OCI-LY7 (cell line): ENCODE data around the gene LRRC2. TPM values are rescaled to one million over a fixed set of nuclear protein-coding genes. Genes with fewer than 3 reads are reported as not detected.
A peak's percentile ranks its signal among the peaks of the same experiment; 100 is the strongest.

Source experiments
- BruUV-seq: library from RNA; stranded (reverse); fragments of 400-500 nt; replicated peaks from 2 replicates; lab custom pipeline; 2021; lab: Mats Ljungman, UMichigan
- CTCF ChIA-PET: fragments of 300-600 bp; sonication (Branson Sonifier 250); formaldehyde crosslinking; loops from one replicate; lab custom pipeline; 2022; ENCODE audit warnings: antibody characterized with exemption; ENCODE audit not compliant: unreplicated experiment; lab: Charles Lee
- POLR2A ChIA-PET: fragments of 300-600 bp; sonication (Branson Sonifier 250); formaldehyde crosslinking; loops from one replicate; lab custom pipeline; 2022; ENCODE audit warnings: antibody characterized with exemption; lab: Charles Lee
- DNase-seq: peaks from one replicate; pipeline ENCODE4 v3.0.0-alpha.2; 2015; ENCODE audit warnings: low spot score
- H2AFZ ChIP-seq: fragments of 200-600 bp; sonication (generic), shearing (Covaris generic); 2 replicates; pipeline ENCODE4 v1.6.1; 2014; ENCODE audit warnings: mild to moderate bottlenecking, antibody characterized with exemption, low read length, moderate library complexity
- H3K27ac ChIP-seq: fragments of 200-600 bp; sonication (generic); 2 replicates; pipeline ENCODE4 v1.5.1; 2014; ENCODE audit warnings: mixed run types, low read depth, mild to moderate bottlenecking, moderate library complexity, low read length, inconsistent platforms; ENCODE audit not compliant: poor library complexity, severe bottlenecking
- H3K36me3 ChIP-seq: fragments of 200-600 bp; sonication (generic); 2 replicates; pipeline ENCODE4 v1.6.1; 2014; ENCODE audit warnings: mild to moderate bottlenecking, antibody characterized with exemption, low read length, moderate library complexity, mixed read lengths; ENCODE audit not compliant: insufficient read depth
- H3K4me1 ChIP-seq: fragments of 200-600 bp; sonication (generic); 2 replicates; pipeline ENCODE4 v1.5.1; 2014; ENCODE audit warnings: mild to moderate bottlenecking, low read length; ENCODE audit not compliant: insufficient read depth, poor library complexity, severe bottlenecking
- H3K4me2 ChIP-seq: fragments of 200-600 bp; sonication (generic); 2 replicates; pipeline ENCODE4 v1.6.1; 2014; ENCODE audit warnings: mild to moderate bottlenecking, low read length
- H3K4me3 ChIP-seq: fragments of 200-600 bp; sonication (generic); 2 replicates; pipeline ENCODE4 v1.5.1; 2014; ENCODE audit warnings: mild to moderate bottlenecking, low read depth, low read length; ENCODE audit not compliant: poor library complexity, severe bottlenecking
- H3K79me2 ChIP-seq: fragments of 200-600 bp; sonication (generic); 2 replicates; pipeline ENCODE4 v1.6.1; 2016; ENCODE audit warnings: low read depth, mild to moderate bottlenecking, low read length, moderate library complexity, mixed read lengths; ENCODE audit not compliant: insufficient read depth
- H3K9me2 ChIP-seq: fragments of 200-600 bp; sonication (generic); 2 replicates; pipeline ENCODE4 v1.6.1; 2016; ENCODE audit warnings: mild to moderate bottlenecking, low read length, mixed read lengths; ENCODE audit not compliant: insufficient read depth
- H3K9me3 ChIP-seq: fragments of 200-600 bp; sonication (generic); 2 replicates; pipeline ENCODE4 v1.6.1; 2014; ENCODE audit warnings: mild to moderate bottlenecking, mixed run types, low read length, mixed read lengths
- H4K20me1 ChIP-seq: fragments of 200-600 bp; sonication (generic); 2 replicates; pipeline ENCODE4 v1.6.1; 2014; ENCODE audit warnings: mild to moderate bottlenecking, antibody characterized with exemption, low read length, moderate library complexity, mixed read lengths; ENCODE audit not compliant: insufficient read depth
- EZH2phosphoT487 ChIP-seq: fragments of 200-600 bp; sonication (generic); IDR thresholded peaks from 2 replicates; pipeline ENCODE4 v1.6.1; 2018; ENCODE audit warnings: low read depth, borderline replicate concordance, mild to moderate bottlenecking, mixed run types, antibody characterized with exemption, low read length, moderate library complexity, mixed read lengths
- intact Hi-C: fragments of 100-400 bp; cut with micrococcal nuclease; formaldehyde crosslinking; loops from one replicate; pipeline ENCODE4 v1.10.0; 2022; ENCODE audit not compliant: unreplicated experiment
- total RNA-seq, 2 experiments: library from RNA; depleted of rRNA in 1 of 2; stranded (reverse); fragments of >200 nt in 1 of 2; shearing (Covaris generic) in 1 of 2; gene quantifications; 2 replicates each; pipeline ENCODE4 v1.2.3, GENCODE V29; 2014 to 2022
- TF ChIP-seq, protein P1 (sequence below): fragments of 200-600 bp; sonication (generic); conservative IDR thresholded peaks from 2 replicates; pipeline ENCODE4 v1.5.1; 2014; ENCODE audit warnings: mild to moderate bottlenecking, antibody characterized with exemption, low read length, moderate library complexity, mixed read lengths

The LRRC2 gene
- total RNA-seq, 2 experiments from 2014 or later = 1.9 to 2.0 TPM

DNA sequence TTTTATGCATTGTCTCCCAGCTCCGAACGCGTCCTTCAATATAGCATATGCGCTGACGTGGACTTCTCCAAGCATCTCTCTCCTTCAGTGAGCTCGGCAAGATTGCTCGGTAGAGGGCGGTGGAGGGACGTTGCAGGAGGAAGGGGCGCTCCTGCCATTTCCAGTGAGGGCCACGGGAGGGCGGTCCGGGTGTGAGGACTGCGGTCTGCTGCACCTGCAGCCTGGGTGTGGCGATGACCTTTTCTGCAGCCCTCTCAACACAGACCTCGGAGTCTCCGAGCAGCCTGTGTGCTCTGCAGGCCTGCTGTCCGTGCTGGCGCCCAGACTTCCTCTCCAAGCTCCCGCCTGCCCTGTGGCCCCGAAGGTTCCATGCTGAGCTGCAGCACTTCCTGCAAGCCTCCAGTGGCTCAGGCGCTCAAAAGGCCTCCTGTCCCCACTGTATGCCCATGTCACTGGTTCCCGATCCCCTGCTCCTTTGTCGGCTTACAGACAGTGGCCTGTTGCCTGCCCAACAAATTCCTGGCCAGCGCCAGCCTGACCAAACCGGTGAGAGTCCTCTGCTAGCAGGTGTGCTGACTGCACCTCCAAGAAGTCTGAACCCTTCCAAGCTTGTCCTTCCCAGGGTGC, 77.3 kb downstream of the LRRC2 start:
- BruUV-seq = no TSS peak
- Histone ChIP-seq H3K9me2 (no peaks in the 10 kb centered on the region), H3K4me2 (peak overlapping the region; percentile 64), H3K27ac (peak overlapping the region; percentile 39), H3K36me3 (no peaks in the 10 kb centered on the region), H3K9me3 (no peaks in the 10 kb centered on the region; the same call in 1 of the 2 replicates), H3K79me2 (no peaks in the 10 kb centered on the region), H2AFZ (peak overlapping the region; percentile 85; the same call in 1 of the 2 replicates), H3K4me3 (no peak overlapping the region), H4K20me1 (no peaks in the 10 kb centered on the region), H3K4me1 (peaks cover 46% of the 10 kb centered on the region)
- CTCF ChIA-PET = interaction anchor here (0.6 to 2.4 kb wide), 14 partner anchors 27 to 176 kb away, joined by 3 to 36 read pairs (median 4); no protein-coding TSS in a partner anchor
- DNase-seq = peak; percentile 96
- intact Hi-C loops = loop anchor here (1.0 to 2.0 kb wide), 4 partner anchors 50 to 172 kb away; no protein-coding TSS in a partner anchor
- TF ChIP-seq, protein P1, sequence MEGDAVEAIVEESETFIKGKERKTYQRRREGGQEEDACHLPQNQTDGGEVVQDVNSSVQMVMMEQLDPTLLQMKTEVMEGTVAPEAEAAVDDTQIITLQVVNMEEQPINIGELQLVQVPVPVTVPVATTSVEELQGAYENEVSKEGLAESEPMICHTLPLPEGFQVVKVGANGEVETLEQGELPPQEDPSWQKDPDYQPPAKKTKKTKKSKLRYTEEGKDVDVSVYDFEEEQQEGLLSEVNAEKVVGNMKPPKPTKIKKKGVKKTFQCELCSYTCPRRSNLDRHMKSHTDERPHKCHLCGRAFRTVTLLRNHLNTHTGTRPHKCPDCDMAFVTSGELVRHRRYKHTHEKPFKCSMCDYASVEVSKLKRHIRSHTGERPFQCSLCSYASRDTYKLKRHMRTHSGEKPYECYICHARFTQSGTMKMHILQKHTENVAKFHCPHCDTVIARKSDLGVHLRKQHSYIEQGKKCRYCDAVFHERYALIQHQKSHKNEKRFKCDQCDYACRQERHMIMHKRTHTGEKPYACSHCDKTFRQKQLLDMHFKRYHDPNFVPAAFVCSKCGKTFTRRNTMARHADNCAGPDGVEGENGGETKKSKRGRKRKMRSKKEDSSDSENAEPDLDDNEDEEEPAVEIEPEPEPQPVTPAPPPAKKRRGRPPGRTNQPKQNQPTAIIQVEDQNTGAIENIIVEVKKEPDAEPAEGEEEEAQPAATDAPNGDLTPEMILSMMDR = peak; percentile 100
- no peak for TF ChIP-seq EZH2phosphoT487
- POLR2A ChIA-PET = interaction anchor here (0.8 to 2.7 kb wide), 17 partner anchors 10 to 145 kb away, joined by 3 to 21 read pairs (median 6); no protein-coding TSS in a partner anchor

DNA sequence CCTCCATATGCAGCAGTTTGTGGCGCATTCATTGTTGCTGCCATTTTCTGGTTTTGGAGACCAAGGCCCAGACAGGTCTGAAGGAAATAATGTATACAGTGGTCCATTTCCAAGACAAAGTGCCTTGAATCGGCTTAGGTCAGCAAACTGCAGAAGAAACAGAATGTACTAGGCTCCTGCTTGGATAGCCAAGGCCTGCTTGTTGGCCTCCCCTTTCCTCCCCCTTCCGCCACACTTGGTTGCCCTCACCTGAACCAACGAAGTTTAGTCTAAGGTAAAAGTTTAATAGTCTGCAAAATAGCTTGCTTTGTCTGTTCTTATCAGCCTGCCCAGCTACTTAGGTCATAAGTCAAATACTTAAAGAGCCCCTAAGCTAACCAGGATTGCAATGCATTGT, 80.3 kb downstream of the LRRC2 start:
- Histone ChIP-seq H3K4me2 (no peak overlapping the region), H3K4me1 (peaks cover 19% of the 10 kb centered on the region), H3K27ac (no peak overlapping the region), H3K36me3 (no peaks in the 10 kb centered on the region), H4K20me1 (no peaks in the 10 kb centered on the region), H3K9me3 (no peaks in the 10 kb centered on the region), H3K79me2 (no peaks in the 10 kb centered on the region), H3K4me3 (no peak overlapping the region), H3K9me2 (no peaks in the 10 kb centered on the region), H2AFZ (no peak overlapping the region)
- BruUV-seq = no TSS peak
- DNase-seq = no peak
- TF ChIP-seq, protein P1 = no peak
- TF ChIP-seq EZH2phosphoT487 = no peak
- intact Hi-C loops = no loop called here
- CTCF ChIA-PET = no interaction called here
- POLR2A ChIA-PET = interaction anchor here (0.6 kb wide), 1 partner anchor 66 kb away, joined by 4 read pairs; no protein-coding TSS in a partner anchor
